ENCODE measurements around the gene ADAMTS20. TPM values are rescaled to one million over a fixed set of nuclear protein-coding genes. Genes with fewer than 3 reads are reported as not detected.

Gene ADAMTS20
- total RNA-seq, 1 donor from 2014 or later, result not detected

- no peaks in the 10 kb centered on the region for H3K36me3 Mint-ChIP-seq (ENCODE audit: low read depth)
- H3K27ac Mint-ChIP-seq, result no peak overlapping the region
- no peak overlapping the region for H3K4me3 Mint-ChIP-seq
- DNase-seq (ENCODE audit: low spot score), result no peak
- H3K27me3 Mint-ChIP-seq (ENCODE audit: insufficient read depth), result no peaks in the 10 kb centered on the region
- H3K9me3 Mint-ChIP-seq, result peaks cover 8% of the 10 kb centered on the region
- H3K4me1 Mint-ChIP-seq (ENCODE audit: low read depth), result no peaks in the 10 kb centered on the region
- intact Hi-C loops (cut with micrococcal nuclease), result no loop called here
These were observed 98.2 kb downstream of the ADAMTS20 start for GRCh38 chr12:43453761-43454160.

GRCh38 chr12:43444940-43445564 is 107.0 kb downstream of the ADAMTS20 start:
- Mint-ChIP-seq H3K4me1 (ENCODE audit: low read depth) (no peaks in the 10 kb centered on the region), H3K36me3 (ENCODE audit: low read depth) (no peaks in the 10 kb centered on the region), H3K27ac (no peak overlapping the region), H3K9me3 (no peaks in the 10 kb centered on the region), H3K27me3 (ENCODE audit: insufficient read depth) (no peaks in the 10 kb centered on the region), H3K4me3 (no peak overlapping the region)
- intact Hi-C loops (cut with micrococcal nuclease), result loop anchor here (1.0 to 5.0 kb wide), 2 partner anchors 287 to 437 kb away; no protein-coding TSS in a partner anchor
- no peak for DNase-seq (ENCODE audit: low spot score)

GRCh38 chr12:43436597-43436996 is 115.4 kb downstream of the ADAMTS20 start:
- no peak overlapping the region for H3K4me3 Mint-ChIP-seq
- intact Hi-C loops (cut with micrococcal nuclease), result no loop called here
- no peaks in the 10 kb centered on the region for H3K27me3 Mint-ChIP-seq (ENCODE audit: insufficient read depth)
- no peak for DNase-seq (ENCODE audit: low spot score)
- no peaks in the 10 kb centered on the region for H3K36me3 Mint-ChIP-seq (ENCODE audit: low read depth)
- no peaks in the 10 kb centered on the region for H3K9me3 Mint-ChIP-seq
- H3K4me1 Mint-ChIP-seq (ENCODE audit: low read depth), result no peaks in the 10 kb centered on the region
- no peak overlapping the region for H3K27ac Mint-ChIP-seq

GRCh38 chr12:43434614-43435013 is 117.4 kb downstream of the ADAMTS20 start:
- no peaks in the 10 kb centered on the region for H3K36me3 Mint-ChIP-seq (ENCODE audit: low read depth)
- H3K27ac Mint-ChIP-seq, result no peak overlapping the region
- H3K4me3 Mint-ChIP-seq, result no peak overlapping the region
- H3K9me3 Mint-ChIP-seq, result no peaks in the 10 kb centered on the region
- intact Hi-C loops (cut with micrococcal nuclease), result no loop called here
- DNase-seq (ENCODE audit: low spot score), result no peak
- no peaks in the 10 kb centered on the region for H3K27me3 Mint-ChIP-seq (ENCODE audit: insufficient read depth)
- H3K4me1 Mint-ChIP-seq (ENCODE audit: low read depth), result no peaks in the 10 kb centered on the region

GRCh38 chr12:43428088-43428600 is 123.9 kb downstream of the ADAMTS20 start:
- intact Hi-C loops (cut with micrococcal nuclease), result no loop called here
- Mint-ChIP-seq H3K27ac (no peak overlapping the region), H3K4me3 (no peak overlapping the region), H3K27me3 (ENCODE audit: insufficient read depth) (no peaks in the 10 kb centered on the region), H3K36me3 (ENCODE audit: low read depth) (no peaks in the 10 kb centered on the region), H3K9me3 (no peaks in the 10 kb centered on the region), H3K4me1 (ENCODE audit: low read depth) (no peaks in the 10 kb centered on the region)
- DNase-seq (ENCODE audit: low spot score), result no peak

- H3K27ac Mint-ChIP-seq, result no peak overlapping the region
- intact Hi-C loops (cut with micrococcal nuclease), result no loop called here
- no peaks in the 10 kb centered on the region for H3K36me3 Mint-ChIP-seq (ENCODE audit: low read depth)
- no peaks in the 10 kb centered on the region for H3K4me1 Mint-ChIP-seq (ENCODE audit: low read depth)
- no peak overlapping the region for H3K4me3 Mint-ChIP-seq
- no peaks in the 10 kb centered on the region for H3K27me3 Mint-ChIP-seq (ENCODE audit: insufficient read depth)
- DNase-seq (ENCODE audit: low spot score), result no peak
- H3K9me3 Mint-ChIP-seq, result no peaks in the 10 kb centered on the region
These were observed 126.6 kb downstream of the ADAMTS20 start for GRCh38 chr12:43425361-43425760.

- no peaks in the 10 kb centered on the region for H3K36me3 Mint-ChIP-seq (ENCODE audit: low read depth)
- H3K27ac Mint-ChIP-seq, result no peak overlapping the region
- H3K9me3 Mint-ChIP-seq, result no peaks in the 10 kb centered on the region
- H3K4me3 Mint-ChIP-seq, result no peak overlapping the region
- DNase-seq (ENCODE audit: low spot score), result no peak
- intact Hi-C loops (cut with micrococcal nuclease), result no loop called here
- H3K4me1 Mint-ChIP-seq (ENCODE audit: low read depth), result no peaks in the 10 kb centered on the region
- no peaks in the 10 kb centered on the region for H3K27me3 Mint-ChIP-seq (ENCODE audit: insufficient read depth)
These were observed 135.0 kb downstream of the ADAMTS20 start for GRCh38 chr12:43416981-43417380.

GRCh38 chr12:43407816-43408645 is 144.0 kb downstream of the ADAMTS20 start:
- no peaks in the 10 kb centered on the region for H3K27me3 Mint-ChIP-seq (ENCODE audit: insufficient read depth)
- no peak overlapping the region for H3K4me3 Mint-ChIP-seq
- H3K36me3 Mint-ChIP-seq (ENCODE audit: low read depth), result no peaks in the 10 kb centered on the region
- no peak for DNase-seq (ENCODE audit: low spot score)
- H3K27ac Mint-ChIP-seq, result no peak overlapping the region
- intact Hi-C loops (cut with micrococcal nuclease), result no loop called here
- H3K4me1 Mint-ChIP-seq (ENCODE audit: low read depth), result no peaks in the 10 kb centered on the region
- no peaks in the 10 kb centered on the region for H3K9me3 Mint-ChIP-seq

GRCh38 chr12:43406801-43407200 is 145.2 kb downstream of the ADAMTS20 start:
- Mint-ChIP-seq H3K27me3 (ENCODE audit: insufficient read depth) (no peaks in the 10 kb centered on the region), H3K27ac (no peak overlapping the region), H3K4me1 (ENCODE audit: low read depth) (no peaks in the 10 kb centered on the region), H3K36me3 (ENCODE audit: low read depth) (no peaks in the 10 kb centered on the region), H3K9me3 (no peaks in the 10 kb centered on the region), H3K4me3 (no peak overlapping the region)
- intact Hi-C loops (cut with micrococcal nuclease), result no loop called here
- DNase-seq (ENCODE audit: low spot score), result no peak

- no peaks in the 10 kb centered on the region for H3K4me1 Mint-ChIP-seq (ENCODE audit: low read depth)
- no peak overlapping the region for H3K27ac Mint-ChIP-seq
- H3K4me3 Mint-ChIP-seq, result no peak overlapping the region
- DNase-seq (ENCODE audit: low spot score), result no peak
- no peaks in the 10 kb centered on the region for H3K36me3 Mint-ChIP-seq (ENCODE audit: low read depth)
- no peaks in the 10 kb centered on the region for H3K27me3 Mint-ChIP-seq (ENCODE audit: insufficient read depth)
- H3K9me3 Mint-ChIP-seq, result no peaks in the 10 kb centered on the region
- intact Hi-C loops (cut with micrococcal nuclease), result no loop called here
These were observed 149.6 kb downstream of the ADAMTS20 start for GRCh38 chr12:43402436-43402835.

GRCh38 chr12:43401096-43401495 is 150.9 kb downstream of the ADAMTS20 start:
- intact Hi-C loops (cut with micrococcal nuclease), result no loop called here
- Mint-ChIP-seq H3K27me3 (ENCODE audit: insufficient read depth) (no peaks in the 10 kb centered on the region), H3K9me3 (no peaks in the 10 kb centered on the region), H3K4me1 (ENCODE audit: low read depth) (no peaks in the 10 kb centered on the region), H3K27ac (no peak overlapping the region), H3K36me3 (ENCODE audit: low read depth) (no peaks in the 10 kb centered on the region), H3K4me3 (no peak overlapping the region)
- DNase-seq (ENCODE audit: low spot score), result no peak

- no peak for DNase-seq (ENCODE audit: low spot score)
- Mint-ChIP-seq H3K4me1 (ENCODE audit: low read depth) (no peaks in the 10 kb centered on the region), H3K27me3 (ENCODE audit: insufficient read depth) (no peaks in the 10 kb centered on the region), H3K27ac (no peak overlapping the region), H3K9me3 (no peaks in the 10 kb centered on the region), H3K36me3 (ENCODE audit: low read depth) (no peaks in the 10 kb centered on the region), H3K4me3 (no peak overlapping the region)
- intact Hi-C loops (cut with micrococcal nuclease), result no loop called here
These were observed 155.3 kb downstream of the ADAMTS20 start for GRCh38 chr12:43396671-43397070.

- DNase-seq (ENCODE audit: low spot score), result no peak
- Mint-ChIP-seq H3K9me3 (no peaks in the 10 kb centered on the region), H3K27ac (no peak overlapping the region), H3K4me3 (no peak overlapping the region), H3K27me3 (ENCODE audit: insufficient read depth) (no peaks in the 10 kb centered on the region), H3K4me1 (ENCODE audit: low read depth) (no peaks in the 10 kb centered on the region), H3K36me3 (ENCODE audit: low read depth) (no peaks in the 10 kb centered on the region)
- intact Hi-C loops (cut with micrococcal nuclease), result no loop called here
These were observed 159.9 kb downstream of the ADAMTS20 start for GRCh38 chr12:43392116-43392515.

All from activated T-helper 1 cell treated with anti-CD3 and anti-CD28 coated beads, Interleukin-12 subunit alpha, Interleukin-12 subunit beta, Interleukin-2, Interleukin-4 antibody, amounts not matched to agents 30 ng/mL and 10 ng/mL and 1 ng/mL, durations not matched to agents 14 hours and 24 hours and 36 hours (primary cell).